GM10266 (cell line): ENCODE data around the gene EVI5L.

Experiments used
- DNase-seq: peaks from one replicate; pipeline ENCODE4 v3.0.0; 2012; ENCODE audit errors: extremely low spot score
- TF ChIP-seq, protein P1 (sequence below): IDR thresholded peaks from 2 replicates; pipeline ENCODE4 v1.5.1; 2012; ENCODE audit warnings: mild to moderate bottlenecking, low read depth; ENCODE audit not compliant: control insufficient read depth, insufficient read depth; ENCODE audit errors: missing control alignments

The EVI5L gene

DNA sequence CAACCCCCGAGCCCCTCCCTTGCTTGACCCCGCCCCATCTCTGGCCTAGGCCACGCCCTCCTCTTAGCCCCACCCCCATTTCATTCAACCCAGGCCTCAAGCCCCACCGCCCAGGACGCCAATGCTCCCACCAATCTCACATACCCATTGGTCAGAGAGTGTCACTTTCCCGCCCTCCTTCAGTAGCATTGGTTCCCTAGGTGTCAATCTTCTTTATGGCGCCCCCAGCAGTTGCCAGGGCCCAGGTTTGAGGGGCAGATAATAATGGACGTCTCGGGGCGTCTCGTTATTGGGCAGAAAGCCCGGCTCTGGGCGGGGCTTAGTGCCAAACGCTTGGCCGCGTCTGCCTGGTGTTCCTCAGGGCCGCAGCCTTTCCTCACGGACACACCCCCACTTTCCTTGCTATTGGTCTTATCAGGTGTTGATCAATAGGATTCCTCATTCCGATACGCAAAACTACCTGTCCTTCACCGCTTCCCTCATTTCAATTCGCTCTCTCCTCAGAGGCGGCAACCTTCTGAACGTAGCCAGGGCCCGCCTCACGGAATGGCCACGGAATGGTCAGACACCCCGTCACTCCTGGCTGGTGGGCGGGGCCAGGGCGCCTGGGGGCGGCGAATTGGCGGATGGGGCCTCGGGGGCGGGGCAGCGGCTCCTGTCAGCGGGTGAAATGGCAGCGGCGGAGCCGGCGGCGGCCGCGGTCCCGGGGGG is at the start of gene EVI5L:
Gene EVI5L (plus strand): TSS at position 658 of the 711 bp plus-strand sequence. CDS start 16,325 bp downstream, outside the sequence.
- TF ChIP-seq, protein P1, sequence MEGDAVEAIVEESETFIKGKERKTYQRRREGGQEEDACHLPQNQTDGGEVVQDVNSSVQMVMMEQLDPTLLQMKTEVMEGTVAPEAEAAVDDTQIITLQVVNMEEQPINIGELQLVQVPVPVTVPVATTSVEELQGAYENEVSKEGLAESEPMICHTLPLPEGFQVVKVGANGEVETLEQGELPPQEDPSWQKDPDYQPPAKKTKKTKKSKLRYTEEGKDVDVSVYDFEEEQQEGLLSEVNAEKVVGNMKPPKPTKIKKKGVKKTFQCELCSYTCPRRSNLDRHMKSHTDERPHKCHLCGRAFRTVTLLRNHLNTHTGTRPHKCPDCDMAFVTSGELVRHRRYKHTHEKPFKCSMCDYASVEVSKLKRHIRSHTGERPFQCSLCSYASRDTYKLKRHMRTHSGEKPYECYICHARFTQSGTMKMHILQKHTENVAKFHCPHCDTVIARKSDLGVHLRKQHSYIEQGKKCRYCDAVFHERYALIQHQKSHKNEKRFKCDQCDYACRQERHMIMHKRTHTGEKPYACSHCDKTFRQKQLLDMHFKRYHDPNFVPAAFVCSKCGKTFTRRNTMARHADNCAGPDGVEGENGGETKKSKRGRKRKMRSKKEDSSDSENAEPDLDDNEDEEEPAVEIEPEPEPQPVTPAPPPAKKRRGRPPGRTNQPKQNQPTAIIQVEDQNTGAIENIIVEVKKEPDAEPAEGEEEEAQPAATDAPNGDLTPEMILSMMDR, result no peak

DNA sequence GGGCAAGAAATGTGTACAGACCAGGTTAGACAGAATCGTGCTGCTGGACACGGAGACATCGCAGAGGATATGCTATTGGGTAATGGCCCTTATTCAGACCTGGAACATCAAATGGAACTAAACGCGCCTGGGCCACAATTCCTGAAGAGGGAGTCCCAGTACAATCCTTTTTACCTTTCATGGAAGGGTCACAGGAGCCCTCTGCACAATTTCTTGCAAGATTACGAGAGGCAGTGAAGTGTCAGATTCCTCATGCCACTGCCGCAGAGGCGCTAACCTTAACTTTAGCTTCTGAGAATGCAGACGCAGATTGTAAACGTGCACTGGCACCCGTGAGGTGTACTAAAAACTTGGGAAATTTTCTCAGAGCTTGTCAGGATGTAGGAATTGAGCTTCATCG is 48.9 kb upstream of the EVI5L start:
- TF ChIP-seq, protein P1, result no peak

More for the DNA sequence above, at the start of gene EVI5L:
- peak; percentile 100 for DNase-seq

DNA sequence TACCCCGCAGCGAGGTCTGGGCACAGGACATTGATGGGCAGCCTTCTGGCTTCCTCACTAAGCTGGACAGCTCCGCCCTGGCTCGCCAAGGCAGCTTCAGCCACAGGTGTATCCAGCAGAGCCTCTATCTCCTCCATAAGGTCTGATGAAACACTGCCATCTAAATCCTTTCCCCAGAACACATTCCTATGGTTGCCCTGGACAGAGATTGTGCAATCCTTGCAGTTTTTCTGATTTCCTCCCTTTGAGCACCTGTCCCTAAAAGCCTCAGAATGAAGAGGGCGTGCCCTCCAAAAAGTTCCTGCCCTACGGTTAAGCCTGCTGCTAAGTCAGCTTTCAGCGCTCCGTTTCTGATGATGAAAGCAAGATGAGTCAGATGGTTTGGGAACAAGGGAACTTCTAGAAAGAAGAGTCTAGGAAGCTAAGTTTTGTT is 46.0 kb upstream of the EVI5L start:
- DNase-seq, result no peak
- TF ChIP-seq, protein P1, result no peak

More for the DNA sequence above, 48.9 kb upstream of the EVI5L start:
- DNase-seq, result no peak

DNA sequence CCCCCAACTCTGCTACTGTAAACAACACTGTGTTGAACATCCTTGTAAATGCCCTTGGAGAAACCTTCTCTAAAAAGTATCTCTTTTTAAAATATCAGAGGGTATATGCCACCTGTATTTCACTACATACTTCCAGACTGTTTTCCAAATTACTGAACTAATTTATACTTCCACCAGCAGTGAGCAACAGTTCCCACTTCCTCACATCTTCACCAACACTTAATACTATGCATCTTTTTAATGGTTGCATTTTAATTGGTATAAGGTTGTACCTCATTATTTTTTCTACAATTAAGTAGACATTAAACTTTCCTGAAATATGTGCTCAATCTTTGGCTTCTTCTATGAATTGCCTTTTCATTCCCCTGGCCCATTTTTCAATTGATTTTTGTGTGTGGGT is 45.2 kb upstream of the EVI5L start:
- no peak for DNase-seq
- TF ChIP-seq, protein P1, result no peak

DNA sequence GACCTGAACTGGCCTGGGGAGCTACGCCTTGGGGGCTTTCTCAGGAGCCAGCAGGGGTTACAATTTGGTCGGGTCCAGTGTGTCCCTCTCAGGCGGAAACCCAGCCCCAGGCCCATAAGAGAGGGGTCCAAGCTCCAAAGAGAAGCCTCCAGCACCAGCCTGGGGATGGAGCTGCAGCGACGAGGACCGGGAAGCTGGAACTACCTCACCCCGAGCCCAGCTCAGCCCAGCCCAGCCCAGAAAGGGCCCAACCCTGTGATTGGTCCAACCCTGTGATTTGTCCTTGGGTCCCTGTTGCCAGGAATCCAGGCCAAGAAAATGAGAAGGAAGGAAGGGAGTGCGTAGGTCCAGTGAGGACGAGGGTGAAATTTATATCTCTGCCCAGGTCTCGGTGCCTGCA is 42.9 kb upstream of the EVI5L start:
- TF ChIP-seq, protein P1, result no peak

DNA sequence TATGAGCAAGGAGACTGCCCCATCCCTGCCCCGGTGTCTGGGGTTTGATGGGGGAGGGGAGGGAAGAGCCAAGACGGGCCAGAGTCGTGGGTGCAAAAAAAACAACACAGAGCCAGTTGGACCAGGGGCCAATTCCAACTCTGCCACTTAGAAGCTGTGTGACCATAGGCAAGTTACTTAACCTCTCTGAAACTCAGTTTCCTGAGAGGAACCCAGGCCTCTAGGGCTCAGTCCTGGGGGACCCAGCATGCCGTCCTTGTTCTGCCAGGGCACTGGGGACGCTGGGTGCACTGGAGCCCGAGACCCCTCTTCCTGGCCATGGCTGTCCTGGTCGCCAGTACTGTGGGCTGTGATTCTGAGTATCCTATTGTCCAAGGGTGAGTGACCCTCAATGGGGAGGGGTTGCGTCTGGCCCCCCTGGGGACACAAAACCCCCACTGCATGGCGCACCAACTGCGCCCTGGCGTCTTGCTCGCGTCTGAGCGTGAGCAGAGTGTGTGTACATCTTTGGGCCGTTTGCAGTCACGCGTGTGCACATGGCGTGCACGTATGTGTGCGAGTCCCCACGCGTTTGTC is 42.3 kb upstream of the EVI5L start:
- no peak for DNase-seq
- TF ChIP-seq, protein P1, result no peak

More for the DNA sequence above, 42.9 kb upstream of the EVI5L start:
- DNase-seq, result no peak

DNA sequence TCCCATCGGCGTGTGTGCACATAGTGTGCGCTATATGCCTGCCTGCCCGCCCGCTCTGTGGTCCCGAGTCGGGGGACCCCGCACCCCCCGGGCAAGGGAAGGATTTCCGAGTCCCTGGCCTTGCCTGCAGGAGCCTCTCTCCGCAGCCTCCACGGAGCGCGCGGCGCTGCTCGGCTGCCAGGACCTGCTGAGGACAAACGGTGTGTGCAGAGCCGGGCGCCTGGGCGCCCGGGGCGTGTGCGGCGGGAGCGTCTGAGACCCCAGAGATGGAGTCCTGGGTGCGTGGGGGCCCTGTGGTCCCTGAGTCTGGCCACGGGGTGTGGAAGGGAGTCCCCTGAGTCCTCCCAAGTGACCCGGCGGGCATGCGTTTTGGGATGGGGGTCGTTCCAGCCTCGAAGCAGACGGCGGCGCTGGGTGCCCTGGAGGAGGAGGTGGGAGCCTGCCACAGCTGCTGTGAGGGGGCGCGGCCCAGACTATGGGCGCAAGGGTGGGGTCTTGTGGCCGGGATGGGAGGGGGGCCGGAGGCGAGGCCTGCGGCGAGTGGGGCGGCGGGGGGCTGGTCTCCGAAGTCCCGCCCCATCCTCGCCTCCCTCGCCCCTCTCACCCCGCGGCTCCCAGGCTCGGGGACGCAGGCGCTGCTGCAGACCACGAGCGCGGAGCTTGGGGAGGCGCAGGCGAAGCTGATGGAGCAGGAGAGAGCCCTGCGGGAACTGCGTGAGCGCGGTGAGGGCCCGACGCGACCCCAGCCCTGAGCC is 41.7 kb upstream of the EVI5L start:
- no peak for DNase-seq
- TF ChIP-seq, protein P1, result no peak
